ENCODE measurements around the gene MPHOSPH10.

DNA sequence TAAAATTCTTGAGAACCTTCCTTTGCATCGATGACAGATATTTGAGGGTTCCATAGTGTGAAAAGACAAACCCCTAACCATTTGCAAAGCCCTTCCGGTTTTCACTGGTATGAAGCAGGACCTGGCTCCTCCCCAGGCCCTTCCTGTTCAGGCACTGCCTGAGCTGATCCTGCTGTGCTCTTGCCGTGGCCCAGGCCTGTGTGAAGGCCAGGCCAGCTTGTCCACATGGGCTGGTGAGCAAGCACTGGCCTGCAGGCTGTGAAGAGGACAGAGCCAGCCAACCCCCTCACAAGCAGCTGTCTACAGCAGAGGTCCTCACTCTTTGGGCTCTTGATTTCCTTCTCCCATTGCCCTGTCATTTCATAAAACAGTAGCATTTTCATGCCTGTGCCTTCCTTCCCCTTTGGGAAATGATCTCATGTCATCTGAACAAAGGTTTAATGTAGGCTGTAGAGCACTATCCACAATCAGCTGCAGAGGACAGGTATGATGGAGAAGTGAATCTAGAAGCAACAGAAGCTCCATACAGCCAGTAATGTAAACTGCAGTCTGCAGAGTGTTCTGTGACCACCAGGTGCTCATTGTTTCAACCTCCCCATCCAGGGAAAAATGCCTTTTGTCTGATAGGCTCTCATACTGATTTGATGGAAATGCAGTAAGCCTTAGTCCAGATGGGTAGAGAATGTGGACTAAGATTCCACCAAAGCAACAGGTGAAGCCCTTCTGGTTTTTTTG, 19.8 kb downstream of the MPHOSPH10 start:
- TF ChIP-seq, protein P1, sequence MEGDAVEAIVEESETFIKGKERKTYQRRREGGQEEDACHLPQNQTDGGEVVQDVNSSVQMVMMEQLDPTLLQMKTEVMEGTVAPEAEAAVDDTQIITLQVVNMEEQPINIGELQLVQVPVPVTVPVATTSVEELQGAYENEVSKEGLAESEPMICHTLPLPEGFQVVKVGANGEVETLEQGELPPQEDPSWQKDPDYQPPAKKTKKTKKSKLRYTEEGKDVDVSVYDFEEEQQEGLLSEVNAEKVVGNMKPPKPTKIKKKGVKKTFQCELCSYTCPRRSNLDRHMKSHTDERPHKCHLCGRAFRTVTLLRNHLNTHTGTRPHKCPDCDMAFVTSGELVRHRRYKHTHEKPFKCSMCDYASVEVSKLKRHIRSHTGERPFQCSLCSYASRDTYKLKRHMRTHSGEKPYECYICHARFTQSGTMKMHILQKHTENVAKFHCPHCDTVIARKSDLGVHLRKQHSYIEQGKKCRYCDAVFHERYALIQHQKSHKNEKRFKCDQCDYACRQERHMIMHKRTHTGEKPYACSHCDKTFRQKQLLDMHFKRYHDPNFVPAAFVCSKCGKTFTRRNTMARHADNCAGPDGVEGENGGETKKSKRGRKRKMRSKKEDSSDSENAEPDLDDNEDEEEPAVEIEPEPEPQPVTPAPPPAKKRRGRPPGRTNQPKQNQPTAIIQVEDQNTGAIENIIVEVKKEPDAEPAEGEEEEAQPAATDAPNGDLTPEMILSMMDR (IDR thresholded peaks at IDR 0.05) = no peak
- TF ChIP-seq POLR2AphosphoS5 (IDR thresholded peaks at IDR 0.05) = no peak
- TF ChIP-seq EP300 (IDR thresholded peaks at IDR 0.05) = no peak
- no peak for TF ChIP-seq POLR2A (IDR thresholded peaks at IDR 0.05; ENCODE audit: low read depth)

All from esophagus muscularis mucosa (tissue), 4 donors.